Gastrocnemius medialis (tissue), 4 donors: ENCODE data around the gene ODAD4. TPM values are rescaled to one million over a fixed set of nuclear protein-coding genes. Genes with fewer than 3 reads are reported as not detected.
A peak's percentile ranks its signal among the peaks of the same experiment; 100 is the strongest.

Experiments used
- ATAC-seq, 2 donors: fragments of 150-250 bp; one replicate each; pipeline ENCODE4 v1.9.1; 2016
- DNase-seq, 2 donors: peaks; one replicate each; pipeline ENCODE4 v3.0.0-alpha.2; 2019
- H3K27ac ChIP-seq, 4 donors: fragments of 200-600 bp; sonication (generic); 1 replicate in 1 of 4; 2 replicates in 3 of 4; pipeline ENCODE4 v1.5.1; 2016 to 2018; ENCODE audit warnings: mild to moderate bottlenecking in 2 of 4, moderate library complexity in 1 of 4
- H3K27me3 ChIP-seq, 3 donors: fragments of 200-600 bp; sonication (generic) in 2 of 3; 1 replicate in 1 of 3; 2 replicates in 2 of 3; pipeline versions ENCODE4 v1.5.1 to v1.6.0; 2016 to 2019; ENCODE audit warnings: mild to moderate bottlenecking in 1 of 3, moderate library complexity in 1 of 3
- H3K36me3 ChIP-seq, 2 donors: fragments of 200-600 bp; sonication (generic) in 1 of 2; one replicate each; pipeline ENCODE4 v1.5.1; 2017 to 2018
- H3K4me1 ChIP-seq, 2 donors: fragments of 200-600 bp; sonication (generic) in 1 of 2; one replicate each; pipeline ENCODE4 v1.5.1; 2016 to 2017; ENCODE audit warnings: mild to moderate bottlenecking in 2 of 2
- H3K4me3 ChIP-seq, 4 donors: fragments of 200-600 bp; sonication (generic) in 3 of 4; 1 replicate in 1 of 4; 2 replicates in 3 of 4; pipeline ENCODE4 v1.5.1; 2016 to 2019; ENCODE audit warnings: mild to moderate bottlenecking in 2 of 4
- H3K9me3 ChIP-seq, 3 donors: fragments of 200-600 bp; sonication (generic) in 2 of 3; 1 replicate in 1 of 3; 2 replicates in 2 of 3; pipeline ENCODE4 v1.5.1; 2016 to 2019
- CTCF ChIP-seq, 5 experiments: fragments of 450-650 bp in 3 of 5; fragments of 200-600 bp in 2 of 5; sonication (generic) in 2 of 5; IDR thresholded peaks in 4 of 5; conservative IDR thresholded peaks in 1 of 5; 1 replicate in 4 of 5; 2 replicates in 1 of 5; pipeline ENCODE4 v1.5.1; 2016 to 2019; ENCODE audit warnings: antibody characterized with exemption in 5 of 5, mild to moderate bottlenecking in 3 of 5, moderate library complexity in 3 of 5
- POLR2A ChIP-seq, 2 donors: fragments of 450-650 bp; IDR thresholded peaks; one replicate each; pipeline ENCODE4 v1.6.1; 2017; ENCODE audit warnings: antibody characterized with exemption in 2 of 2, mild to moderate bottlenecking in 2 of 2, moderate library complexity in 2 of 2
- in situ Hi-C, 4 donors: fragments of 200-750 bp; cut with MboI; loops; one replicate each; pipeline versions ENCODE4 v1.15.0 to v1.8.0; 2017; ENCODE audit warnings: low sequenced_read_pairs in 4 of 4
- intact Hi-C: fragments of 100-400 bp; cut with DNase I; formaldehyde crosslinking; loops from one replicate; pipeline ENCODE4 v1.15.1; 2023; ENCODE audit warnings: low total_unique reads
- total RNA-seq, 4 donors: library from RNA; depleted of rRNA; stranded (reverse); fragments of >200 nt; gene quantifications; one replicate each; pipeline versions ENCODE4 v1.1.0 to v1.2.3, GENCODE V29; 2016

Gene ODAD4
- total RNA-seq, 4 donors from 2014 or later = 0.13 to 1.3 (median 0.20) TPM; not detected in 1

GRCh38 chr17:41918314-41919164, 11.9 kb upstream of the ODAD4 start, which contains the start of gene ACLY:
Gene ACLY (minus strand): TSS chr17:41918951. CDS start chr17:41913873, 5,078 bp downstream.
- peak within 1 kb of the TSS; percentile 86 to 94 (median 90) for H3K27ac ChIP-seq
- in situ Hi-C loops = no loop called here
- H3K36me3 ChIP-seq = no peaks in the 10 kb centered on the region
- H3K9me3 ChIP-seq = no peaks in the 10 kb centered on the region
- TF ChIP-seq POLR2A (IDR thresholded peaks at IDR 0.05) = peak; percentile 81 to 83
- TF ChIP-seq CTCF (IDR thresholded peaks at IDR 0.05 in 4 of 5, conservative IDR thresholded peaks at IDR 0.05 in 1 of 5) = no peak
- peak; percentile 92 to 93 for ATAC-seq
- H3K4me3 ChIP-seq = peak within 1 kb of the TSS; percentile 78 to 97 (median 92)
- intact Hi-C loops = loop anchor here (1.0 kb wide), 1 partner anchor 12 kb away; the partner anchor contains the start of gene ODAD4
- no peaks in the 10 kb centered on the region for H3K27me3 ChIP-seq
- H3K4me1 ChIP-seq = peaks cover 14 to 19% of the 10 kb centered on the region in 2 donors
- DNase-seq = peak; percentile 92 to 96

DNA sequence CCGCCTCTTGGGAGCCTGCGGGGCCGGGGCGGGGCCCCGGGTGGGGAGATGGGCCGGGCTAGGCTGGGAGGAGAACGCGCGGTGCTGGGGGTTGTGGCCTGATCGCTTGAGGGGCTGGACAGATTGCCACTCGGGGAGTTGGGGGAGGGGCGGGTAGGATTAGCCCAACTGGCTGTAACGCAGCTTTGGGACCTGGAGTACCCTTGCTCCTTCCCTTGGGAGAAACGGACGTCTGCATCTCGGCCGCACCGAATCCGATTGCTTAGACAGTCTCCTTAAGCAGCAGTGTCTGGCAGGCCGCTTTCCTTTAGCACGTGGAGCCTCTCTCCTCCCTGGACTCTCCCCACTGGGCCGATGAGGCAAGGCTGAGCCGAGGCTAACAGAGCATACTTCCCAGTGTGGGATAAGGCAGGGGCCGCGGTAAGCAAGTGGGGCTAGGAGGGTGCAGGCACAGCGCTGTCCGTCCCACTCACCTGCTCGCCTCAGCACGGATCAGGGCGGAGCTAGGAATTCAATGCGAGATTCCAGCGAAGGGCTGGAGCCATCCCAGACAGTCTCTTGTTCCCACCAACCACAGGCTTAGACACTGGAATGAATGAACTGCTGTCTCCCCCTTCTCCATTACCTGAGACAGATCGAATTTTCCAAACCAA, 11.1 kb upstream of the ODAD4 start:
- TF ChIP-seq CTCF (IDR thresholded peaks at IDR 0.05 in 4 of 5, conservative IDR thresholded peaks at IDR 0.05 in 1 of 5) (no peak), POLR2A (IDR thresholded peaks at IDR 0.05) (no peak)
- intact Hi-C loops = loop anchor here (1.0 kb wide), 1 partner anchor 11 kb away; the partner anchor contains the start of gene ODAD4

GRCh38 chr17:41919840-41920579, 10.4 kb upstream of the ODAD4 start:
- intact Hi-C loops (loop anchor here (1.0 kb wide), 1 partner anchor 10 kb away; the partner anchor contains the start of gene ODAD4), in situ Hi-C loops (no loop called here)
- peaks cover 14 to 19% of the 10 kb centered on the region in 2 donors for H3K4me1 ChIP-seq
- TF ChIP-seq CTCF (IDR thresholded peaks at IDR 0.05 in 4 of 5, conservative IDR thresholded peaks at IDR 0.05 in 1 of 5) (no peak), POLR2A (IDR thresholded peaks at IDR 0.05) (no peak)
- H3K36me3 ChIP-seq = no peaks in the 10 kb centered on the region
- ATAC-seq (no peak), DNase-seq (peak in 1 of 2 donors; percentile 52)
- peak overlapping the region; percentile 86 to 94 (median 90) for H3K27ac ChIP-seq
- H3K27me3 ChIP-seq = no peaks in the 10 kb centered on the region
- H3K9me3 ChIP-seq = no peaks in the 10 kb centered on the region
- peak overlapping the region in 2 of 4 donors; percentile 88 to 97 for H3K4me3 ChIP-seq

More for the DNA sequence above, 11.1 kb upstream of the ODAD4 start:
- H3K9me3 ChIP-seq = no peaks in the 10 kb centered on the region
- H3K27me3 ChIP-seq = no peaks in the 10 kb centered on the region
- peaks cover 14 to 19% of the 10 kb centered on the region in 2 donors for H3K4me1 ChIP-seq
- H3K36me3 ChIP-seq = no peaks in the 10 kb centered on the region
- H3K4me3 ChIP-seq = peak overlapping the region; percentile 78 to 97 (median 92)
- in situ Hi-C loops = no loop called here
- peak overlapping the region; percentile 86 to 94 (median 90) for H3K27ac ChIP-seq
- ATAC-seq (peak; percentile 66 to 68), DNase-seq (peak in 1 of 2 donors; percentile 52)

DNA sequence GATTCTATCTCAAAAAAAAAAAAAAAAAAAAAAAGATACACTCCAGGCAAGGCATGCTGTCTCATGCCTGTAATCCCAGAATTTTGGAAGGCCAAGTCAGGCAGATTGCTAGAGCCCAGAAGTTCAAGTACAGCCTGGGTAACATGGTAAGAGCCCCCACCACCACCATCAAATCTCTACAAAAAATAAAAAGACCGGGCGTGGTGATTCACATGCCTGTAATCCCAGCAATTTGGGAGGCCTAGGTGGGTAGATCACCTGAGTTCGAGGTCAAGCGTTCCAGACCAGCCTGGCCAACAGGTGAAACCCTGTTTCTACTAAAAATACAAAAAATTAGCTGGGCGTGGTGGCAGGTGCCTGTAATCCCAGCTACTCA, 9.8 kb upstream of the ODAD4 start:
- Histone ChIP-seq H3K9me3 (no peaks in the 10 kb centered on the region), H3K27ac (no peak overlapping the region), H3K27me3 (no peaks in the 10 kb centered on the region), H3K36me3 (no peaks in the 10 kb centered on the region), H3K4me1 (peaks cover 14 to 19% of the 10 kb centered on the region in 2 donors), H3K4me3 (no peak overlapping the region)
- TF ChIP-seq POLR2A (IDR thresholded peaks at IDR 0.05) = no peak
- TF ChIP-seq CTCF (IDR thresholded peaks at IDR 0.05 in 4 of 5, conservative IDR thresholded peaks at IDR 0.05 in 1 of 5) = no peak
- DNase-seq (no peak), ATAC-seq (no peak)
- intact Hi-C loops = no loop called here
- in situ Hi-C loops = no loop called here
